GM19397 (cell line): ENCODE results near the gene TBCD.
"Not testable (repeated sequence)": the region's sequence is repeated elsewhere in the genome, so short reads cannot be mapped to it uniquely, and the experiment has no call there.

Experiments
- ATAC-seq: cut with Tn5 transposase; IDR thresholded peaks from one replicate; pipeline ENCODE4 v1.9.1; 2021; ENCODE audit warnings: mild to moderate bottlenecking, moderate library complexity; ENCODE audit not compliant: unreplicated experiment

TBCD gene

GRCh38 chr17:82965371-82965770, 213.5 kb downstream of the TBCD start:
- no peak for ATAC-seq

GRCh38 chr17:82966415-82966814, 214.6 kb downstream of the TBCD start:
- ATAC-seq = no peak

- ATAC-seq = no peak
Observed at GRCh38 chr17:82967268-82968032, 215.6 kb downstream of the TBCD start.

- not testable (repeated sequence) for ATAC-seq
Observed at GRCh38 chr17:82968033-82968841, 216.4 kb downstream of the TBCD start.

DNA sequence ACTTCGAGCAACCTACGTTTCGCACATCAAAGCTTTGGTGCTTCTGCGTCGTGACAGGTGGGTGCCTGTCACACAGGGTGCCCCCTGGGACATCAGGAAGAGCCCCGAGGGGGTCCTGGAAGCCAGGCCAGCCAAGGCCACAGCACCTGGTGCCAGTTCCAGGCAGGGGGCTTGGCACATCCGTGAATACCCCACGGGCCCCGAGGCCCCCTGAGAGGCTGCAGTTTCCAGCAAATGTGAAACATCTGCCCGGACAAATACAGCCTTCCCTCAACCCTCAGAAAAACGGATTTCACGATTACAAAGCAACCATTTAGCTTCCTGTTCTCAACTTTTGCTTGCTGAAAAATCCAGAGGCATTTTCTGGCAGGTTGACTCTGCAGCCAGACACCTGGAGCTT, 218.2 kb downstream of the TBCD start:
- ATAC-seq = no peak

GRCh38 chr17:82970818-82971590, 219.1 kb downstream of the TBCD start:
- ATAC-seq = no peak

- no peak for ATAC-seq
Observed at GRCh38 chr17:82972836-82973372, 221.0 kb downstream of the TBCD start.

GRCh38 chr17:82973456-82974135, 221.7 kb downstream of the TBCD start:
- no peak for ATAC-seq

- ATAC-seq = no peak
Observed at GRCh38 chr17:82974136-82974952, 222.5 kb downstream of the TBCD start.

- ATAC-seq = no peak
Observed at GRCh38 chr17:82976982-82977488, 225.2 kb downstream of the TBCD start.

DNA sequence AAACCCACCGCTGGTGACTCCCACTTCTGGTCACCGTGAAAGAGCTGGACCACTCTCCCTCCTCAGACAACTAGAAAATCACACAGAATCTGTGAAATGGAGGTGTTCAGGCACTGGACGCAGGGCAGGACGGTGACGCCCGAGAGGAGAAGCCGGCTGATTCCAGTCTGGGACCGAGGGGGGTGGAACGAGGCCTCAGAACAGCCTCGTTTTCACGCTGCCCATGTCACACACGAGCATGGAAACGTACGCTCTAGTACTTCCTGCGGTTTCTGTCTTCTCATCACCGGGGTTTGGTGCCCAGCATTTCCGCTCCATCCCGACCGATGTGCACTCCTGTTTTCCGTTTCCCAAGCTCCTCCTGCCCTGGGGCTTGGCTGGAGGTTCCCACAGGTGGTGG, 225.7 kb downstream of the TBCD start:
- no peak for ATAC-seq

DNA sequence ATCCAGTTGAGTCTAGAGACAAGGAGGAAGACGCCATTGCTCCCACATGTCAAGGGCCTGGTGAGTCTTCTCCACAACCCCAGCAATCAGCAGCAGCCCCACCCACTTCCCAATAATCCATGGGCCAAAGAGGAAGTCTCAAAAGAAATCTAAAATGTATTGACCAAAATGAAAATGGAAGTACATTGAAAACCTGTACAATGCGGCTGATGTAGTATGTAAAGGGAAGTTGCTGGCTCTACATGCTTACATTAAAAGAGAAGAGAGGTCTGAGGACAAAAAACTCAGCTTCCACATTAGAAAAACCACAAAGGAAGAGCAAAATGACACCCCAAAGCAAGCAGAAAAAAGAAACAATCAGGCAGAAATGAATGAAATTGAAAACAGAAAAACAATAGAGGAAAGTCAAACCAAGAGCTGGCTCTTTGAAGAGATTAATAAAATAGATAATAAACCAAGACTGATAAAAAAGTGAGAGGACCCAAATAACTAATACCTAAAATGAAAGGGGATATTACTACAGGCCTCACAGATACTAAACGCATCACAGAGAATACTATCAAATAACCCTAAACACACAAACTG, 227.0 kb downstream of the TBCD start:
- ATAC-seq = no peak

GRCh38 chr17:82979718-82980117, 227.9 kb downstream of the TBCD start:
- ATAC-seq = no peak

- no peak for ATAC-seq
Observed at GRCh38 chr17:82980632-82981031, 228.8 kb downstream of the TBCD start.

DNA sequence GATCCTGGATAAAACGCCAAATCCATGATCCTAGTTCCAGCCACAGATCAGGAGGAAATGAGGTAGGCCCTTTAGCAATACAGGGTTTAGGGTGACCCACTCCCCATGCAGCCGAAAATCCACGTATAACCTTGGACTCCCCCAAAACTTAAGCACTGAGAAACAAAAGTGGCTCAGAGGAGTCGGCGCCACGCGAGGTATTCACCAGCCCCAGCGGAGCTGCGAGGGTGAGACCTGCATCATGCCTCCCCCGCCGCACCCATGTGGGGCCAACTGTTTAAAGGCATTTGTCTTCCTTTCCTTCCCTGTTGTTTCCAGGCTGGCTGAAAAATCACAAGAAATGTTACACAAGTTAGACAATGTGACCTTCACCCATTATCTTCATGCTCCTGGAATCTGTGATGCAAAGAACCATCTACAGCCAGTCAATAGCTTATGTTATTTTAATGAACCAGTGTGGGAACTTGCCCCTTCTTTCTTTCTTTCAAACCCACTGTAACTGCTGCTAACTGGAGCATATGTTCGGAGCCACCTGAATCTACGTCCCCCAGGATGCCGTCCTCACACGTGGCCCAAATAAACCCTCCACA, 229.4 kb downstream of the TBCD start:
- ATAC-seq = no peak

GRCh38 chr17:82983510-82984248, 231.8 kb downstream of the TBCD start:
- ATAC-seq = no peak

DNA sequence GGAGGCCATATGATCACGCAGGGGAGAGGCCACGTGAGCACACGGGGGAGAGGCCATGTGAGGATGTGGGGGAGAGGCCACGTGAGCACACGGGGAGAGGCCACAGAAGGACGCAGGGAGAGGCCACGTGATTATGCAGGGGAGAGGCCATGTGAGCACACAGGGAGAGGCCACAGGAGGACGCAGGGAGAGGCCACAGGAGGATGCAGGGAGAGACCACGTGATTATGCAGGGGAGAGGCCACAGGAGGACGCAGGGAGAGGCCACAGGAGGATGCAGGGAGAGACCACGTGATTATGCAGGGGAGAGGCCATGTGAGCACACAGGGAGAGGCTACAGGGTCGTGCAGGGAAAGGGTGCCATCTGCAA, 232.4 kb downstream of the TBCD start:
- not testable (repeated sequence) for ATAC-seq

GRCh38 chr17:82984751-82985427, 233.0 kb downstream of the TBCD start:
- no peak for ATAC-seq
